ENCODE data around the gene SLC7A8. TPM values are rescaled to one million over a fixed set of nuclear protein-coding genes. Genes with fewer than 3 reads are reported as not detected.

Gene SLC7A8
- total and polyA plus RNA-seq, 2 experiments from 2014 or later = 117 to 124 TPM

GRCh38 chr14:23119363-23120327 lies 63.8 kb downstream of the SLC7A8 start (continued):
- TF ChIP-seq ZNF462 (CRISPR knock-in tag; IDR thresholded peaks at IDR 0.05) (no peak), ZNF114 (CRISPR knock-in tag; IDR thresholded peaks at IDR 0.05) (no peak), EZH2 (IDR thresholded peaks at IDR 0.05; ENCODE audit: low read depth, unreplicated experiment) (no peak), CREB1 (CRISPR knock-in tag; IDR thresholded peaks at IDR 0.05; ENCODE audit: low read depth) (no peak), STAT1 (IDR thresholded peaks at IDR 0.05; ENCODE audit: unreplicated experiment) (no peak)
- TF ChIP-seq, protein P1, sequence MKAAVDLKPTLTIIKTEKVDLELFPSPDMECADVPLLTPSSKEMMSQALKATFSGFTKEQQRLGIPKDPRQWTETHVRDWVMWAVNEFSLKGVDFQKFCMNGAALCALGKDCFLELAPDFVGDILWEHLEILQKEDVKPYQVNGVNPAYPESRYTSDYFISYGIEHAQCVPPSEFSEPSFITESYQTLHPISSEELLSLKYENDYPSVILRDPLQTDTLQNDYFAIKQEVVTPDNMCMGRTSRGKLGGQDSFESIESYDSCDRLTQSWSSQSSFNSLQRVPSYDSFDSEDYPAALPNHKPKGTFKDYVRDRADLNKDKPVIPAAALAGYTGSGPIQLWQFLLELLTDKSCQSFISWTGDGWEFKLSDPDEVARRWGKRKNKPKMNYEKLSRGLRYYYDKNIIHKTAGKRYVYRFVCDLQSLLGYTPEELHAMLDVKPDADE (IDR thresholded peaks at IDR 0.05) = no peak
- TF ChIP-seq, protein P2, sequence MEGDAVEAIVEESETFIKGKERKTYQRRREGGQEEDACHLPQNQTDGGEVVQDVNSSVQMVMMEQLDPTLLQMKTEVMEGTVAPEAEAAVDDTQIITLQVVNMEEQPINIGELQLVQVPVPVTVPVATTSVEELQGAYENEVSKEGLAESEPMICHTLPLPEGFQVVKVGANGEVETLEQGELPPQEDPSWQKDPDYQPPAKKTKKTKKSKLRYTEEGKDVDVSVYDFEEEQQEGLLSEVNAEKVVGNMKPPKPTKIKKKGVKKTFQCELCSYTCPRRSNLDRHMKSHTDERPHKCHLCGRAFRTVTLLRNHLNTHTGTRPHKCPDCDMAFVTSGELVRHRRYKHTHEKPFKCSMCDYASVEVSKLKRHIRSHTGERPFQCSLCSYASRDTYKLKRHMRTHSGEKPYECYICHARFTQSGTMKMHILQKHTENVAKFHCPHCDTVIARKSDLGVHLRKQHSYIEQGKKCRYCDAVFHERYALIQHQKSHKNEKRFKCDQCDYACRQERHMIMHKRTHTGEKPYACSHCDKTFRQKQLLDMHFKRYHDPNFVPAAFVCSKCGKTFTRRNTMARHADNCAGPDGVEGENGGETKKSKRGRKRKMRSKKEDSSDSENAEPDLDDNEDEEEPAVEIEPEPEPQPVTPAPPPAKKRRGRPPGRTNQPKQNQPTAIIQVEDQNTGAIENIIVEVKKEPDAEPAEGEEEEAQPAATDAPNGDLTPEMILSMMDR (conservative IDR thresholded peaks at IDR 0.05; ENCODE audit: low read depth in 2 of 2) = no peak
